Lung (tissue), 12 donors: ENCODE measurements around the gene TMEM123. TPM values are rescaled to one million over a fixed set of nuclear protein-coding genes. Genes with fewer than 3 reads are reported as not detected.
A peak's percentile ranks its signal among the peaks of the same experiment; 100 is the strongest.

Experiments
- ATAC-seq: fragments of 200-7000 bp; cut with Tn5 transposase; one replicate; pipeline ENCODE4 v1.9.1; 2020; ENCODE audit warnings: moderate number of reproducible peaks; ENCODE audit not compliant: insufficient read depth, low FRiP score
- DNase-seq, 3 donors: peaks; one replicate each; pipeline ENCODE4 v3.0.0-alpha.2; 2013 to 2017
- H3K27ac ChIP-seq, 2 donors: one replicate each; pipeline ENCODE4 v1.5.1; 2013; ENCODE audit warnings: mild to moderate bottlenecking in 2 of 2, moderate library complexity in 2 of 2, control low read depth in 1 of 2, inconsistent platforms in 1 of 2, low read depth in 1 of 2, low read length in 1 of 2
- H3K27me3 ChIP-seq, 3 donors: one replicate each; pipeline ENCODE4 v1.5.1; 2013; ENCODE audit warnings: low read length in 2 of 3; ENCODE audit not compliant: control insufficient read depth in 3 of 3, insufficient read depth in 3 of 3
- H3K36me3 ChIP-seq, 4 donors: one replicate each; pipeline ENCODE4 v1.5.1; 2013; ENCODE audit warnings: low read length in 4 of 4, mild to moderate bottlenecking in 1 of 4, moderate library complexity in 1 of 4; ENCODE audit not compliant: control insufficient read depth in 4 of 4, insufficient read depth in 4 of 4
- H3K4me1 ChIP-seq, 5 donors: one replicate each; pipeline ENCODE4 v1.5.1; 2013; ENCODE audit warnings: low read length in 5 of 5, mild to moderate bottlenecking in 2 of 5, moderate library complexity in 1 of 5; ENCODE audit not compliant: control insufficient read depth in 5 of 5, insufficient read depth in 5 of 5
- H3K4me3 ChIP-seq: one replicate; pipeline ENCODE4 v1.5.1; 2013; ENCODE audit warnings: mild to moderate bottlenecking, control low read depth, moderate library complexity
- H3K9ac ChIP-seq, 2 donors: one replicate each; pipeline ENCODE4 v1.5.1; 2013; ENCODE audit warnings: low read length in 2 of 2, control low read depth in 1 of 2; ENCODE audit not compliant: insufficient read depth in 1 of 2
- H3K9me3 ChIP-seq, 4 donors: one replicate each; pipeline ENCODE4 v1.5.1; 2013; ENCODE audit warnings: low read length in 3 of 4, mild to moderate bottlenecking in 1 of 4, moderate library complexity in 1 of 4; ENCODE audit not compliant: control insufficient read depth in 4 of 4, insufficient read depth in 3 of 4
- WGBS, 2 donors: extraction: QIAGEN DNeasy Blood & Tissue Kit; methylation state at CpG; one replicate each; pipeline ENCODE4 v1.1.7; 2013; 5-methylcytosine and 5-hydroxymethylcytosine counted together
- polyA plus RNA-seq, 2 donors: library from polyadenylated mRNA; stranded (reverse); fragments of 200-250 nt; gene quantifications; one replicate each; pipeline ENCODE4 v1.2.1, GENCODE V29; 2013
- total RNA-seq, 2 donors: library from RNA; depleted of rRNA in 1 of 2; stranded (reverse); fragments of >200 nt in 1 of 2; gene quantifications; one replicate each; pipeline ENCODE4 v1.2.1, GENCODE V29; 2014 to 2021
- TF ChIP-seq, protein P1 (sequence below): IDR thresholded peaks from 2 replicates; pipeline ENCODE4 v1.5.1; 2012; ENCODE audit warnings: mild to moderate bottlenecking; ENCODE audit errors: control extremely low read depth, extremely low read depth
- donor health status: control.
- donor health status: control.
- donor health status: Bipolar disorder and iron deficiency.
- donor health status: healthy.
- donor health status: DM: yes; HTN: yes; CAD: no.

TMEM123 gene
- total and polyA plus RNA-seq, 4 donors: 53.6 to 245 (median 100) TPM

GRCh38 chr11:102359372-102359771 lies 93.2 kb downstream of the TMEM123 start:
- WGBS, 2 donors: 83 to 99% methylated on average over 3 of the region's 3 CpGs
- Histone ChIP-seq H3K27ac (no peak overlapping the region), H3K36me3 (peaks cover 6 to 58% (median 31%) of the 10 kb centered on the region in 4 donors), H3K9ac (no peak overlapping the region), H3K4me1 (peaks cover 0 to 4% (median 0%) of the 10 kb centered on the region in 5 donors), H3K27me3 (no peaks in the 10 kb centered on the region), H3K9me3 (peaks cover 0 to 3% (median 1%) of the 10 kb centered on the region in 4 donors), H3K4me3 (no peak overlapping the region)
- TF ChIP-seq, protein P1, sequence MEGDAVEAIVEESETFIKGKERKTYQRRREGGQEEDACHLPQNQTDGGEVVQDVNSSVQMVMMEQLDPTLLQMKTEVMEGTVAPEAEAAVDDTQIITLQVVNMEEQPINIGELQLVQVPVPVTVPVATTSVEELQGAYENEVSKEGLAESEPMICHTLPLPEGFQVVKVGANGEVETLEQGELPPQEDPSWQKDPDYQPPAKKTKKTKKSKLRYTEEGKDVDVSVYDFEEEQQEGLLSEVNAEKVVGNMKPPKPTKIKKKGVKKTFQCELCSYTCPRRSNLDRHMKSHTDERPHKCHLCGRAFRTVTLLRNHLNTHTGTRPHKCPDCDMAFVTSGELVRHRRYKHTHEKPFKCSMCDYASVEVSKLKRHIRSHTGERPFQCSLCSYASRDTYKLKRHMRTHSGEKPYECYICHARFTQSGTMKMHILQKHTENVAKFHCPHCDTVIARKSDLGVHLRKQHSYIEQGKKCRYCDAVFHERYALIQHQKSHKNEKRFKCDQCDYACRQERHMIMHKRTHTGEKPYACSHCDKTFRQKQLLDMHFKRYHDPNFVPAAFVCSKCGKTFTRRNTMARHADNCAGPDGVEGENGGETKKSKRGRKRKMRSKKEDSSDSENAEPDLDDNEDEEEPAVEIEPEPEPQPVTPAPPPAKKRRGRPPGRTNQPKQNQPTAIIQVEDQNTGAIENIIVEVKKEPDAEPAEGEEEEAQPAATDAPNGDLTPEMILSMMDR: no peak
- DNase-seq (peak in 1 of 3 donors; percentile 26), ATAC-seq (no peak)

DNA sequence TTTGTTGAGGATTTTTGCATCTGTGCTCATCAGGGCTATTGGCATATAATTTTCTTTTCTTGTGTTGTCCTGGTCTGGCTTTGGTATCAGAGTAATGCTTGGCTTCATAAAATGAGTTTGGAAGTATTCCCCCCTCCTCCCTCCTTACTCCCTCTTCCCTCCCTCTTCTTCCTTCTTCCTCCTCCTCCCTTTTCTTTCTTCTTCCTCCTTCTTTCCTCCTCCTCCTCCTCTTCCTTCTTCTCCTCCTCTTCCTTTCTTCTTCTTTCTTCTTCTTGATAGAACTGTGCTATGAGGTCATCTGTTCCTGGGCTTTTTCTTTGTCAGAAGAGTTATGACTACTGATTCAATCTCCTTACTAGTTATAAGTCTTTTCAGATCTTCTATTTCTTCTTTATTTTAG lies 95.4 kb downstream of the TMEM123 start:
- Histone ChIP-seq H3K27me3 (no peaks in the 10 kb centered on the region), H3K4me3 (no peak overlapping the region), H3K27ac (no peak overlapping the region), H3K9me3 (peaks cover 0 to 3% (median 1%) of the 10 kb centered on the region in 4 donors), H3K4me1 (peaks cover 0 to 4% (median 0%) of the 10 kb centered on the region in 5 donors), H3K36me3 (peaks cover 9 to 50% (median 25%) of the 10 kb centered on the region in 4 donors), H3K9ac (no peak overlapping the region)
- ATAC-seq (no peak), DNase-seq (no peak)
- TF ChIP-seq, protein P1: no peak

- H3K4me1 ChIP-seq: peaks cover 0 to 21% (median 5%) of the 10 kb centered on the region in 5 donors
- WGBS, 2 donors: 0% methylated on average over 33 of the region's 33 CpGs
- H3K9ac ChIP-seq: peak overlapping the region; percentile 95 to 97
- no peaks in the 10 kb centered on the region for H3K27me3 ChIP-seq
- peaks cover 0 to 9% (median 6%) of the 10 kb centered on the region in 4 donors for H3K36me3 ChIP-seq
- peak in 2 of 3 donors; percentile 77 to 80 for DNase-seq
- peak overlapping the region; percentile 89 to 99 for H3K27ac ChIP-seq
- no peaks in the 10 kb centered on the region for H3K9me3 ChIP-seq
- H3K4me3 ChIP-seq: peak overlapping the region; percentile 73
- ATAC-seq: no peak
- TF ChIP-seq, protein P1: no peak
Observed at GRCh38 chr11:102347462-102348370, 104.8 kb downstream of the TMEM123 start.
